ENCODE data around the gene RAB37.

- TF ChIP-seq ZNF529 (tag by site-specific recombination; IDR thresholded peaks at IDR 0.05; ENCODE audit: insufficient replicate concordance) (no peak), ZBTB49 (tag by site-specific recombination; IDR thresholded peaks at IDR 0.05; ENCODE audit: low read depth) (no peak), ZNF561 (tag by site-specific recombination; IDR thresholded peaks at IDR 0.05; ENCODE audit: borderline replicate concordance) (no peak), ZNF658 (tag by site-specific recombination; IDR thresholded peaks at IDR 0.05) (no peak), KLF1 (tag by site-specific recombination; IDR thresholded peaks at IDR 0.05) (no peak), YY1 (tag by site-specific recombination; IDR thresholded peaks at IDR 0.05) (no peak)
Observed at GRCh38 chr17:74786431-74787055, 49.5 kb downstream of the RAB37 start.

Data from HEK293 (cell line).